CD4-positive, alpha-beta T cell treated with Interleukin-17A for 4 hours (primary cell): ENCODE measurements around the gene GLT8D1.
A peak's percentile ranks its signal among the peaks of the same experiment; 100 is the strongest.

Experiments used
- DNase-seq: peaks from one replicate; pipeline ENCODE4 v3.0.0-alpha.2; 2020; ENCODE audit warnings: mixed read lengths

Gene GLT8D1

DNA sequence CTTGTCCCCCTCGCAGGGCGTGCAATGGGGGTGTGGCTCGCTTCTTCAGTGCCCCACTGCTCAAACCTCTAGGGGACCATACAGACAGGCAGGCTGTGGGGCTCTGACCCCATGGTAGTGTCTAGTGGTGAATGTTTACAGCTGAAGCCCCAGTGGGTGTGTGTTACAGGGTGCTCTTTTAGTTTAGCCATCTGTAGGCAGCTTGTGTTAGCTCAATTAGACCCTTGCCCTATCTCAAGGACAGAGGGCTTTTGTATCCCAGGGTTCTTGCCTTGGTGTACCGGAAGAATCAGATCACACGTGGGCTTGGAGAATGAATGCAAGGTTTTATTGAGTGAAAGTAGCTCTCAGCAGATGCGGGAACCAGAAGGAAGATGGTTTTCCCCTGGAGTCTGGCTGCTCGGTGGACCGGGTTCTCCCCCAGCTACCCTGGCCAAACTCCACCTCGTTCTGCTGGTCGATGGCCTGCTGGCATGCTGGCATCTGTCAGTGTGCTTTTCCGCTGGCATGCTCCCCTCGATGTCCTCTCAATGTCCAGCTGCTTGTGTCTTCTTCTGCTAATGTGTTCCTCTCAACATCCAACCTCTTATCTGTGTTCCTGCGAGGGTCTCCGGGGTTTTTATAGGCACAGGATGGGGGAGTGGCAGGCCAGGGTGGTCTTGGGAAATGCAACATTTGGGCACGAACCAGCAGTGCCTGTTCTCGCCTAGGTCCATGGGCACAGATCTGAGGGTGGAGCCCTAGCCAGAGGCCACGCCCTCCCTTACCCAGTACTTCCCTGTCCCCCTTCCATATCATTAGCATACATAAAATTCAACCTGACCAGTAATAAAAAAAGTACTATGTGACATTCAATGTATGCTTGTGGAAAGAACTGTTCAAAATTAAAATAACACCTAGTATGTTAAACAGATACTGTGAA, 7.0 kb upstream of the GLT8D1 start:
- DNase-seq = no peak

DNA sequence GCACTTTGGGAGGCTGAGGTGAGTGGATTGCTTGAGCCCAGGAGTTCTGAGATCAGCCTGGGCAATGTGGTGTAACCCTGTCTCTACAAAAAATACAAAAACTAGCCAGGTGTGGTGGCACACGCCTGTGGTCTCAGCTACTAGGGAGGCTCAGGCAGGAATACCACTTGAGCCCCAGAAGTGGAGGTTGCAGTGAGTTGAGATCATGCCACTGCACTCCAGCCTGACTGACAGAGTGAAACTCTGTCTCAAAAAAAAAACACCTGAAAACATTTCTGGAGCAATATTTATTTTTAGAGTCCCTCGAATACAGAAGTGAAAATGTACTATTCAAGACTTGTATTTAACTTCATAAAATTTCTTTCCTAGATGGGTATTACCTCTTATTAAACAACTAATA, 4.9 kb upstream of the GLT8D1 start:
- no peak for DNase-seq

DNA sequence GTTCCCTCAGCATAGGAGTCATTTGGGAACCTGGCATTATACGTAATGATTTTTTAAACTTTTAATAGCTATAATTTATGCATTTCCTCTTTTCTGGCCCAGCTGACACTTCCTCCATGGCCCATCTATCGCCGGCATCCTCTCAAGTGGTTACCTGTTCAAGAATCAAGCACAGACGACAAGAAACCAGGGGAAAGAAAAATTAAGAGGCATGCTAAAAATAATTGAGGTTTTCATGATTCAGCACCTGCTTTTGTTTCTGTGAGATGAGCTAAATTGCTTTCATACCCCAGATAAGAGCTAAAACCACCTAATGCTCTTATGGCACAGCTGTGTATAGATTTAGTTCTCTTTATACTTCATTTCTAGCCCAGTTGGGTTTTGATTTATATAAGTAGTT, 2.0 kb upstream of the GLT8D1 start:
- DNase-seq = no peak

DNA sequence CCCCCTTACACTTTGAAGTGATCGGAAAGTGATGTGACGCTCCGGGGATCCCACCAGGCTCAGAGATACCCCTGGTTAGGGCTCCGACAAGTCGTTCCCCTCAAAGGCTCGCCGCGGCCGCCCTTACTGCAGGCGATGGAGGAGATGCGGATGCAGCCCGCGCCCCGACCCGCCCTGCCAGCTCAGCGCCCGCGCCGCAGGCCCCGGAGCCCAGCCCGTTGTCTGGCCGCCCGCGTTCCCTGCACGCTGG, 228 bp downstream of the GLT8D1 start:
- no peak for DNase-seq

DNA sequence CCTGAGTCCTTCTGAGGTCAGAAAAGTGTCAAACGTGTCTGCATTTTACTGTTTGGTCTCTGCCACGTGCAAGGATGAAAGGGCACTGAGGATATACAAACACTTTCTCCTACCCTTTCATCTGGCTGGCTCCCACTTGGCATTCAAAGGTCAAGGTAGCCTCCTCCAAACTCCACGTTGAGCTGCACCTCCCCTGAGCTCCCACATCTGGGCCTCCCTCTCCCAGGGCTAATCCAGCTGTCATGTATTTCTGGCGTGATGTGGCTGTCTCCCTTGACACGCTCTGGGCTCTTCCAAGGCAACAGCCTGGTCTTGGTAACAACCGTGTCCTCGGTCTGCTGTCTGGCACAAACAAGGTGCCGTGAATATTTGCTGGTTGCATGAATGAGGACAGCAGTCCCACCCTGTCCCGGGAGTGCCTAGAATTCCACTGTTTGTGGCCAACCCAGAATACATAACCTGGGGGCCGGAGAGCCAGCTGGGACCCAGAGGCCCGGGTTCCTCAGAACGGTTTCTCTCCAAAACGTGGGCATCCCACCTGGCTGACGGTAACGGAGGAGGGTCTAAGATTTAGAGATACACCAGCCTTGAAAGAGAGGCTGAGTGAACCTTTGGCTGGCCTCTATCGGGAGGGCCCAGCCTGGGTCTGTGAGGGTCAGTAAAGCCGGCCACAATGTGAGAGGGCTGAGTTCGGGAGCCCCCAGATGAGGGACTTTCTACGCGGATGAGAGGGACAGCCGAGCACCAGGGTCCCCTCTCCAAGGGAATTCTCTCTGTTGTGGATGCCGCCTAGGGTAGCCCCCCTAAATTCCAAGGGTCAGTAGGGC, 767 bp downstream of the GLT8D1 start:
- no peak for DNase-seq

DNA sequence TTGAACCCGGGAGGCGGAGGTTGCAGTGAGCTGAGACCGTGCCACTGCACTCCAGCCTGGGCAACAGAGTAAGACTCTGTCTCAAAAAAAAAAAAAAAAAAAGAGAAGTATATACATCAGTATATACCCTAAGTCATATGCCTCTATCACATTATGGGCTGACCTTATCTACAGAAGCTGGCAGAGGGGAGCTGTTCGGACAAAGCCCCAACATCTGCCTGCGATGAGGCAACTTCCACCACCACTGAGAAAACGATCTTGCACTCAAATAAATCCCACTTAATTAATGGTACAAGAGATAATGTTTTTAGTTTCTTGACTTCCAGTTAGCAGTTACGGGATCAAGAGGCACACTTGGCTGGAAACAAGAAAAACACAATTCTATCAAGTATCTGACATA, 2.2 kb downstream of the GLT8D1 start:
- DNase-seq = no peak

DNA sequence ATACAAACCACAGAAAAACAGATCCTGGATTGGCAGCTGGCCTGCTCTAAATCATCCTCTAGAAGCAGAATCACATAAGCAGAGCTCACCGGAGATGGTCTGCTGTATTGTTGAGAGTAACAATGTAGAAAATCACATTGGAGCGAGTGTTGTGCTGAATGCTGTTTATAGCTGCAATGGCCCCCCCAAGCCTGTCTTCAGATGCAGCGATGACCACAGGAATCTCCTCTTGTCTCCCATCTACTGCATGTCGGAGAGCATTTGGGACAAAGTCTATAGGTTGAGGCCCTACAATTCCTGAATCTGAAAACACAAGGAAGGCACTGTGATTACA, 8.0 kb downstream of the GLT8D1 start:
- DNase-seq = no peak

DNA sequence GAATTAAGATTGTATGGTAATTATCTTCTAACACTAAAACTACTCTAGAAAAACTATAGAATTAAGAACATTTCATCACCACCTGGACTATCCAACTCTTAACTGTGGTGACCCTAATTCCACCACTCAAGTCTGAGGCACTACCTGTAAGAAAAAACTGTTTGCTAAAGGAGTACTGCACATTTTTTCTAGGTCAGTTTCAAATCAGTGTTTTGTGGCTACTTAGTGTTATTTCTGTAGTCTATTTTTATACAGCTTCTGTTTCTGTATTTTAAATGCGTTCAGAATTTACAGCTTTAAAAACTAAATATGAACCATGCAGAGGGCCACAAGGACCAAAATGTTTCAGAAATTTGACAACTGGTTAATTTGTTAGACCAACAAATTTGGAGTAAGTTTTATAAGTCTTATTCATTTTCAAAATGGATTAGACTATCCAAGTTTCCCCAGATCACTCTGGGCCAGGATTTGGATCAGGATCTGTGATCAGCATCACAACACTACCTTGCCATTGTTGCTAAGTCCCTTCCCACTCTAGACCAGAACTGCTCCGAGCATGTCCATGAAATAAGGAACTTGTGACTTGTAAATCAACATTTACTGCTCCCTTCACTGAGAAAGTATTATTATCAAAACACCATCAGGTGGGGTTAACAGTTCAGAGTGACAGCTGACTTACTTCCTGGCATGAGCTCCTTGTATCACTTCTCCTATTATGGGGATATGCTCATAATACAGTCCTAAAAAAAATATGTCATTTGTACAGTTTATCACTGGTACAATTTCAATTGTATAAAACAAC, 8.6 kb downstream of the GLT8D1 start:
- DNase-seq = no peak

DNA sequence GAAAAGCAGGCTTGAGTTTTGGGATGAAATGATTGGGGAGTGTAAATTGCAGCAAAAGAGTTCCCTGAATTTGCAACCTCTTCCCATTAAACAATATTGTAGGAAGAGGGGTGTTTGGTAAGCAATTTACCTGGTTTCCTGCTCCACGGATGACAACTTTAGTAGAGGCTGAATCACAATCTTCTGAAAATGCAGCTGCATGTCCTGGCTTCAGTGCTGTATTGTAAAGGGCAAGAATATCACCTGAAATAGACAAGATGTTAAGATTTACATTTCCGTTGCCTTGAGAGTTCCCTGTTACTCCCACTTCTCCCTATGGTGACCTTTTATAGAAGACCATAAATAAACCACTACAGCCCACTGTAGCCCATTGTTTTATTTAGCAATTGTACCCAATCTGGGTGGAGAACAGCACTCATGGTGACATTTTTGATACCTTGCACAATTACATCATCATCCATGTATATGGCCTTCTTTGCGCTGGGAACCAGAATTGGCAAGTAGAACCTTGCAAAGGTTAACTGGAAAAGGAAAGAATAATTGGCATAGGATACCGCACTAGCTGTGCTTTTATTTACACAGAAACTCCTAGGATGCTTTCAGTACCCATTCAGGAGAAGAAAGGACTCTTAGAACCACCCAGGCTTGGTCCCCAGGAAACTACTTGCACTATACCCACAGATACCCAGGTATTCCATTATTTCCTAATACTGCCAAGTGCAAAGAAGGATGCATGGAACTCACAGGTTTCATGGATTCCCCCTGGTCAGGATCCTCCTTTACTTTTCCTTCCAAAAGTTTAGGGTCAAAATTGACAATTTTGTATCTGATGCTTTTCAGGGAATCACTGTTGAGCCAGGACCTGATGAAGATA, 9.6 kb downstream of the GLT8D1 start:
- no peak for DNase-seq

DNA sequence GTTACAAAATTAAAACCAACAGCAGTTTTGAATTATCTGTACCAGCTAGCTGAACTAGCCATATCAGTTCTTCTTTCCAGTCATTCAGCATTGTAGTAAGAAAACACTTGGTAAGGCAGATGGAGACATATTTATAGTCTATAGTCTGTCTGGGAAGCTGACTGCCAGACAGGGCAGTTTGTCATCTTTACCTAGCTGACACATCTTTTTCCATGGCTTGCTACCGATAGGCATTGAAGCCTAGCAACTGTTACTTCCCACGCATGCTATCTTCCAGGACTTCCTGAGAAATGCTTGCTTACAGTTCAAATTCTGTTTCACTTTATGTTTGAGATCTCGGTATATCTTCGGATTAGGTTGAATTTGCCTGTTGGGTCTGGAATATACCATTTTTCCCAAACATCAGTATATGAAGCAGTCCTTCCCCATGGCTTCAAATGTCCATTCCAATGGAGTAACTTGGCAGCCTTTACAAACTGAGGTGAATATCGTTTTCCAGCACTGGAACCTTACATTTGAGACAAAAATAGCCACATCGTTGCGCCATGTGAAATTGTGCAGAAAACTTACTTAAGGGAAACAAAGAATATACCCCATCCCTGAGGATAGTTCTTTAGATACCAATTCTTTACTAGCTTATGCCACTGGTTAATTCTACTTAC, 10.9 kb downstream of the GLT8D1 start:
- no peak for DNase-seq

DNA sequence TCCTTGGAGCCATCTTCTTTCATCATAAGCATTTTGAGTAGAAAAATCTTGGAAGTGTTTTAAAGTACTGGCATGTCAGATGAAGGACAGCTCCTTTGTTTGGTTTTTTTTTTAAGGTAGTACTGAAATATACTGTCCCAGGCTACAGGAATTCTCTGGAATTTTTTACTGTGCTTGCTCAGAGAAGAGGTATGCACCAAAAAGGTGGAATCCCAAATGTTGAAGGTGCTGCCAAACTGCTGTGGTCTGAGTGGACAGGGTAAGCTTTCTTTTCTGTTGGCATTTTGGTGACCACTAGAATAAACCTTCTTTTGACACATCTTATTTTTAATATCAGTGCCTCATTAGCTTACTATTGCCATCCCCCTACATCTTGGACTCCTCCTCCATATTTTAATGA, 12.5 kb downstream of the GLT8D1 start:
- DNase-seq = no peak

DNA sequence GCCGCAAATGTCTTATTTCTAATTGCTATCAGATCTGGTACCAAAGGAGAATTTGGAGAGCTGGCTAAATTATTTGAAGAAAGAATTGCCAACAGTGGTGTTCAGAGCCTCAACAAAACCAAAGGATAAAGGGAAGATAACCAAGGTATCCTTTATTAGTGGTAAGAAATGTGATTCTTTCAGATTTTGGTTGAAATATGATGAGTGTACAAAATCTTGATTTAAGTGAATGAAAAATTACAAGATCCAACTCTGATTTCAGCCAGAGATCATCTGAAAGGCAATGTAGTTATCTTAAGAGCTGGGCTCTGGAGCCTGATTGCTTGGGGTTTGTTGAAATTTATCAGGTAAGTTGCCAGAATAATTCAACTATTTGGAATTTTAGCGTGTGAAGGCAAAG, 15.0 kb downstream of the GLT8D1 start:
- no peak for DNase-seq

DNA sequence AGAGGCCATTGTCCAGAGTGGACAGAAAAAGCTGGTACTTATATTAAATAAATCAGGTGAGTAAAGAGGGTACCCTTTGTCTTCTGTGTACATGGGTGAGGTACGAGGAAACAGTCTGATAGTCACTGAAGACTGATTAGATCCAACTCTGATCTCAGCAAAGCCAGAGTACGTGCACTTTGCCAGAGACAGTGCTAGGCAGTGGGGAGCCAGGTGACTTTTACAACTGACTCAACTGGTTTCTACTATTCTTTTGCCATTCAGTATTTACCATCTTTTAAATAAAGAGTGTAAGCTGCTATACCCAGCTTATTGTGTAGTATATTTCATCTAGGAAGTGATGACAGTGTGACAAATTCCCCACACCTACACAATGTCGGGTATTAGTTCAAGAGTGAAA, 16.4 kb downstream of the GLT8D1 start:
- DNase-seq = no peak

DNA sequence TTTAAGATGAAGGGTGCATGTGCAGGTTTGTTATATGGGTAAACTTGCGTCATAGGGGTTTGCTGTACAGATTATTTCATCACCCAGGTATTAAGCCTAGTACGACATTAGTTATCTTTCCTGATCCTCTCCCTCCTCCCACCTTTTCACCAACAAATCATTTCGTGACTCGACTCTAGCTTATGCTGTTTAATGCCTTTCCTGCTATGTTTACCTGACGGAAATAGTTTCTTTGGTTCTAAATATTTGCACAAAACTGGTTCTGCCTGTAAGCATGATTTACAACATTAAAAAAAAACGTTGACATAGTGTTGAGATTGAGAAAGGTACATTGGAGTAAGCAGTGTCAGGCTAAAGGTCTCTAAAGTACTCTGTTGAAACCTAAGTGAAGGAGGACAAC, 17.3 kb downstream of the GLT8D1 start:
- DNase-seq = no peak

DNA sequence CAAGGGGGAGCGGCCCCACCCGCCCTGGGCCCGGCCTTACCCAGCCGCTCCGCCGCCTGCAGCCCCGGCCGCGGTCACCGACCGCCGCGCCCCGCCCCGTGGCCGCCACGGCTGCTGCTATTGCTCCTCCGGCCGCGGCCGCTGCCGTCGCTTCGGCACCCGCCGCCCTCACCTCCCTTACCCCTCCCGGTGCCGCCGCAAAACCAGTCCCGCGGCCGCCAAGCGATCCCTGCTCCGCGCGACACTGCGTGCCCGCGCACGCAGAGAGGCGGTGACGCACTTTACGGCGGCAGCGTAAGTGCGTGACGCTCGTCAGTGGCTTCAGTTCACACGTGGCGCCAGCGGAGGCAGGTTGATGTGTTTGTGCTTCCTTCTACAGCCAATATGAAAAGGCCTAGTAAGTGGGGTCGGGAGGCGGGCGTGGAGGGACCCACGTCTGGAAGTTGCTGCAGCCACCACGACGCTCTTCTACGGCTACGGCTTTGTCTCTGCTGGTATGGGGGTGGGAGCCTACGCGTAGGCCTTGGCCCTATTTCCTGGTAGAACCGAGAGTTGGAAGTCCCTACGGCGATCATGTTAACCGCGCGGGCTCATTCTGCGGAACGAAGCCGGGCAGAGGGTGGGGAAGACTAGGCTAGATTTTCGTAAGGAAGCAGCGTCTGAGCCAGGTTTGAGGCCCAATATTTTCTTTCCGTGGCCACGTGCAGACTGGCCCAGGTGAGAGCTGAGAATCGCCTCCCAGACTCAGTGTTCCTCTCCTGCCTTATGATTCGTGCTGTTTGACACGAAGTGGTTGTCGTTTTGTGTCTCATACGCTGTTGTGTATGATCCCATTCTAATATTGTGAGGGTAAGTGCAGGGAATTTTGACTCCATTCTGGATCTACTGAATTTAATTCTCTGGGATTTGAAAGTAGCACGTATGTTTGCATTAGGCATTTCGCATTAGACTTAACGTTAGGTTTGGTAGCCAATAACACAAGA, 19.6 kb downstream of the GLT8D1 start, which contains the start of the genes GNL3 and PBRM1:
TSS of gene GNL3 (plus strand) at position 324 of the 983 bp plus-strand sequence. CDS start at position 385, 61 bp downstream.
TSS of gene PBRM1 (minus strand) at position 205 of the 983 bp plus-strand sequence.
- peak; percentile 91 for DNase-seq

DNA sequence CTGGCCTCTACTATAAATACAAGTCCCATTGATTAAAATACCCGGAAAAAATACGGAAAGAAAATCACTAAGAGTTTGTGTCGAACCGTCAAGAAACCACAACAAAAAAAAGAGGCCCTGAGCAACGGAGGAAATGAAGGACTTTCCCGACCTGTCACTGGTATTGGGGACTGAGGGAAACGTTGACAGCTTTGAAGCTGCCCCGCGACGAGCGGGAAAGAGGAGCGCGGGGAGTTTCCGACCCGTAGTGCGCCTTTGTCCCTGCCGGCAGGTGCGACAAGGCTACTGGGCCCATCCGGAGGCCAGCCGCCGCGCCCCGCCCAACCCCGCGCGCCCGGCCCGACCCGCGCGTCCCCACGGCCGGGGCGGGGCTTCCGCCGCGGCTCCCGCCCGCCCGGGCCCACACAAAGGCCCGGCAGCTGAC, 20.3 kb downstream of the GLT8D1 start:
- DNase-seq = peak; percentile 74

DNA sequence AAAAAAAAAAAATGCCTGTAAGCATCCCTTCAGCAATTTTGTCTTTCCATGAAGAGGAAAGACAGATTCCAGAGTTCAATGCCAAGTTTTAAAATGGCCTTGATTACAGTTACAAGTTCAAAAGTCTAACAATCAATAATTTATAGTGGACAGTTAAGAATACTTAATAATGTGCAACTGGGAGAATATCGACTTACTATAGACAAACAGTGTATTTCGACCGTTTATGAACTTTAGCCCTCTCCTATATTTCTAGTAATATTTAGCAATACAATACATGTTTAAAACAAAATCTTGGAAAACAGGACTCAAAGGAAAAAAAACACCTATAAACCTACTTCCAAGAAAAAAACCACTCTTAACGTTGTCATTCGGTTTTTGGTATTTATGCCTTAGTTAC, 21.4 kb downstream of the GLT8D1 start:
- no peak for DNase-seq

DNA sequence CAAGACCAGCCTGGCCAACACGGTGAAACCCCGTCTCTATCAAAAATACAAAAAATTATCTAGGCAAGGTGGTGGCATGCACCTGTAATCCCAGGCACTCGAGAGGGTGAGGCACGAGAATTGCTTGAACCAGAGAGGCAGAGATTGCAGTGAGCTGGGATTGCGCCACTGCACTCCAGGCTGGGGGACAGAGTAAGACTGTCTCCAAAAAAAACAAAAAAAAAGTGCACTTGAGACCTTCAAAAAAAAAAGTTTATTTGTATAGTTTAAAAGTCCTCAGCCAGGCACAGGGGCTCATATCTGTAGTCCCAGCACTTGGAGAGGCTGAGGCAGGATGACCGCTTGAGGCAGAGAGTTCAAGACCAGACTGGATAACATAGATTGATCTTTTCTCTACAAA, 22.0 kb downstream of the GLT8D1 start:
- DNase-seq = no peak

DNA sequence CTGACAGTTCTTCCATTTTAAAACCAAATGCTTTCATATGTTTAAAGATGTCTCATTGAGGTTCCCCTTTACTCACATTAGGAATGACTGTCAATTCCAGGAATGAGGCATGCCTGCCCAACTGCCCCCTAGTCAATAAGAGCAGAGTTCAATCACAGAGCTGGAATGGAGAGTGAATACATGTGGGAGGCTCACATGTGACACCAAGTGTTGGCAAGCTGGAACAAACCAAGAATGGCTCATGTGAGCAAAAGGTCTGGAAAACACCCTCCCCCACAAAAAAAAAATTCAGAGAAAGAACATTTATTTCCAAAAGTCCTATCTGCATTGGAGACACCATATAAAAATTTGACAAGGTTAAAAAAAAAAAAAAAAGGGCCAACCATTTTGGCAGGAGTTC, 23.6 kb downstream of the GLT8D1 start:
- DNase-seq = no peak

DNA sequence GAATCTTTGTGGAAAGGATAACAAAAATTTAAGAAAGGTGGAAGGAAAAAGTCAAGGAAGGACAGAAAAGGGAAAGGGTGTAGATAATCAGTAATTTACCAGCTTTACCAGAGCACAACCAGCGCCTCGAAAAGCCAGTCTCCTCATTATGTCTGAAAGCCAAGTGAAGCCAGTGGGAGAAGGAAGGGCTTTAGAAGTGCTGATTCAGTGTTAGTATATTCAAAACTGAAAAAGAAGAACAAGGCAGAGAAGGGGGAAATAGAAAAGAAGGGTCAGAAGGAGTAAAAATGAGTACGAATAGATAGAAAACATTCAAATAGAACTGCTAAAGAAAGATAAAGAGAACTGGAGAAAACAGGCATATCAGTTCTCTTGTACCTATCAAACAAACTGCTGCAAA, 24.0 kb downstream of the GLT8D1 start:
- DNase-seq = no peak

DNA sequence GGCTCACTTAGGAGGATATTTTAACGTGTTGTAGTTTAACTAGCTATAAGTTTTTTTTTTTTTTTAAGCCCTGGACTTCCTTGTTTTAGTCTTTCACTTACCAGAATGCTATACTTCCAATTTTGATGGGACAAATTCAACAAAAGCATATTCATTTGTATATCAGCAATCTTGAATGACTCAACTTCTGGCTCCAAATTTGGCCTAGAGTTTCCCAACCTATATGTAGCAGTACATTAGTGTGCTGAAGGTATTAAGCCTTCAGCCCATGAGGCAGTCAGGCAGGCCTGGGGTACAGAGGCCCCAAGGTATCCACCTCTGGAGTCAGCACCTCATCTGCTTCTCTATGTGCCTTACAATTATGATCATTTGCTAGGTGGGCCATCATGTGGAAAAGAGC, 25.8 kb downstream of the GLT8D1 start:
- DNase-seq = no peak
